HG02610 (cell line): ENCODE measurements around the gene KIR3DL3.
"Not testable (repeated sequence)": the region's sequence is repeated elsewhere in the genome, so short reads cannot be mapped to it uniquely, and the experiment has no call there.

ENCODE experiments used
- ATAC-seq: cut with Tn5 transposase; IDR thresholded peaks from one replicate; pipeline ENCODE4 v1.9.1; 2021; ENCODE audit warnings: mild to moderate bottlenecking, moderate library complexity; ENCODE audit not compliant: unreplicated experiment

The KIR3DL3 gene

DNA sequence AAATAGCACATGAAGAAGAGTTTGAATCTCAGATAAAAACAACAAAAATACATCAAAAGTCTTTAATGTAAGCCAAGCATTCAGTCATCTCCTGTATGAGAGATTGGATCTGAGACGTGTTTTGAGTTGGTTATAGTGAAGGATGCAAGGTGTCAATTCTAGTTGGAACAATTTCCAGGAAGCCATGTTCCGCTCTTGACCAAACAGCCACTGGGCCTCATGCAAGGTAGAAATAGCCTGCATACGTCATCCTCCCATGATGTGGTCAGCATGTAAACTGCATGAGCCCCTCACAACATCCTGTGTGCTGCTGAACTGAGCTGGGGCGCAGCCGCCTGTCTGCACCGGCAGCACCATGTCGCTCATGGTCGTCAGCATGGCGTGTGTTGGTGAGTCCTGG is at the start of gene KIR3DL3:
TSS of gene KIR3DL3 (plus strand) at position 301 of the 400 bp plus-strand sequence. CDS start at position 356, 55 bp downstream.
- ATAC-seq = no peak

DNA sequence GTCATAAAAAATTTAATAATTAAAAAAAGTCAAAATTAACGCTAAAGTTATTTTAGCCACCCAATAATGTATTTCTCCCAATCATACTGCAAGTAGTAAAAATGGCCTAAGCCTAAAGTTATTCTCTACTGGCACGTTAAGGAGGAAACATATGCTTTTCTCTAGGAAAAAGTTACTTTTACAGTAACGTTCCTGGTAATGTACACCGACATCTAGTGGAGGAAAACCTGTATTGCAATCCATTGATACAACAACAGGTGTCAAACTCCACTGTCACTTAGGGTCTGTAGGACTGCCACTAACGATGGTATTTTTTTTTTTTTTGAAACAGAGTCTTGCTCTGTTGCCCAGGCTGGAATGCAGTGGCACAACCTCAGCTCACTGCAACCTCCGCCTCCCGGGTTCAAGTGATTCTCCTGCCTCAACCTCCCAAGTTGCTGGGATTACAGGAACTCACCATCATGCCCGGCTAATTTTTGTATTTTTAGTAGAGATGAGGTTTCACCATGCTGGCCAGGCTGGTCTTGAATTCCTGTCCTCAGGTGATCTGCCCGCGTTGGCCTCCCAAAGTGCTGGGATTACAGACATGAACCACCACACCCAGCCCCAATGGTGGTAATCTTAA is 47.9 kb upstream of the KIR3DL3 start:
- not testable (repeated sequence) for ATAC-seq

DNA sequence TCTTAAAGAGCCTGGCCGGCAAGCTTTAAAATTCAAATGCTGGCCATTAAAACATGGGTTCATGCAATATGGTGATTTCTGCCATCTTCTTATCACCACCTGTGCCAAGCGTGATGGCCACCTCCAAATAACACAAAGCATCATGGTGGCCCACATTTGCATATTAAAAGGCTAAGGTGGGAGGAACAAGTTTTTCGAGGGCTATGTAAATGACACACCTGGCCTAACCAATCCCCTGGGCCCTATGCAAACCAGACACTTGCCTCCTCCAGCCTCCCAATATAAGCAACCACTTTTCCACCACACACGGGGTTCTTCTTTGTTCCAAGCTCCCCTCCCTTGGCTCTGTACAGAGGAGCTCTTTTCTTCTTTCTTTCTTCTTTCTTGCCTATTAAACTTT is 47.0 kb upstream of the KIR3DL3 start:
- ATAC-seq = no peak

DNA sequence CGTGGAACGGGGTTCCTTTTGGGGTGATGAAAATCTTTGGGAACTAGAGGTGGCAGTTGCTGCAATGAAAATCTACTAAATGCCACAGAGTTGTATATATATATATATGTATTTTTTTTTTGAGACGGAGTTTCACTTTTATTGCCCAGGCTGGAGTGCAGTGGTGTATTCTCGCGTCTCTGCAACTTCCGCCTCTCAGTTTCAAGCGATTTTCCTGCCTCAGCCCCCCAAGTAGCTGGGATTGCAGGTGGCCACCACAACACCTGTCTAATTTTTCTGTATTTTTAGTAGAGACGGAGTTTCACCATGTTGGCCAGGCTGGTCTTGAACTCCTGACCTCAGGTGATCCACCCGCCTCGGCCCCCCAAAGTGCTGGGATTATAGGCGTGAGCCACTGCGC is 42.6 kb upstream of the KIR3DL3 start:
- ATAC-seq = not testable (repeated sequence)

DNA sequence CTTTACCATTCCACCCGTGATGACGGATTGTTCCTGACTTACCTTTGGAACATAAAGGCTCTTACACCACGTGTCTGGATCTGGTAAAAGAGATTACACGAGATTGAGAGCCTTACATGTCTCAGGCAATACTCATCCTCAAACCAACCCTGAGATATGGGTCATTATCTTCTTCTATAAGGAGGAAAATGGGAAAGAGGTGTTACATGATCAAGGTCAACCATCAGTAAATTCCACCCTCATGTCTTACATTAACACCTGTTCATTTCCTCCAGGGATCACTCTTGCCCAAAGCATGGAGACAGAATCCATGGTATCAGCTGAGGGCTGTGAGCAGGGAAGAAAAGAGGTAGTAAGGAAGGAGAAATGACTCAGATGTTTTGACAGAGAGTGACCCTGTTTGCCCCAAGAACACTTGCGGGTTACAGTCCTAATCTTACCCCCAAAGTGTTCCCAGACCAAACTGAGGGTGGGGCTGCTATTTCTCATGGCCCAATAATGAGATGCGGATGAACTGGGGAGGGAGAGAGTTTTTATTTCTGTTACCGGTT is 41.9 kb upstream of the KIR3DL3 start:
- no peak for ATAC-seq

DNA sequence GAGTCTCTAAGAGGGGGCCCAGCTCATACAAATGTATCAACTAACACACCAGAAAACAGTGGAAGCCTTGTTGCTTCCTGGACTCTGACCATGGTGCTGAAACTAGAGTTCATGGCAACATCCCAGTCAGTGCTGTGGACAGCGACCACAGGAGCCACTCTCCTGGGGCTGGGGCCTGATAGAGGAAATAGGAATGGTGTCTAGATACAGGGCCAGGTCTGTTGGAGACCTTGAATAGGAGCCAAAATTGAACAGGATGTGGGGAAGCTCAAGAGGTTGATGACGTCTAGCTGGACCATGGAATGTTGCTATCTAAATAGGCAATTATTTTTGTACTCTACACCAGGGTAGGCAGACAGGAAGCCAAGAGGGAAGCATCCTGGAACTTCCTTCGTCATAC is 39.7 kb upstream of the KIR3DL3 start:
- ATAC-seq = no peak

DNA sequence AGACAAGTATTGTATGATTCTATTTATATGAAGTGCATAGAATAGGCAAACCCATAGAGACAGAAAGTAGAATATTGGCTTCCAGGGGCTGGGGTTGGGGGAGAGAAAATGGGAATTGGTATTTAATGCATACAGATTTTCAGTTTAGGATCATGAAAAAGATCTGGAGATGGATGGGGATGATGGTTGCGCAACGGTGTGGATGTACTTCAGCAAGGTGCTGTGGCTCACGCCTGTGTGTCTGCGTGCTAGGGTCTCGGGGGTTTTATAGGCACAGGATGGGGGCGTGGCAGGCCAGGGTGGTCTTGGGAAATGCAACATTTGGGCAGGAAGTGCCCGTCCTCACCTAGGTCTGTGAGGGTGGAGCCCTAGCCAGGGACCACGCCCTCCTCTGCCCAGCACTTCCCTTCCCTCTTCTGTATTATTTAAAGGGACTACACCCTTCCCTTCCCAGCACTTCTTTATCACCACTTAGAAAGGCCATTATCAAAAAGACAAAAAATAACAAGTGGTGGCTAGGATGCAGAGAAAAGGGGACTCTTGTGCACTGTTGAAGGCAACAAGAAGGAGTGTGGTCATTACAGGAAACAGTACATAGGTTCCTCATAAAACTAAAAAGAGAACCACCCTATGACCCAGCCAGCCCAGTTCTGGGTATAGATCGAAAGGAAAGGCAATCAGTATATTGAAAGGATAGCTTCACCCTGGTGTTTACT is 32.5 kb upstream of the KIR3DL3 start:
- ATAC-seq = no peak

DNA sequence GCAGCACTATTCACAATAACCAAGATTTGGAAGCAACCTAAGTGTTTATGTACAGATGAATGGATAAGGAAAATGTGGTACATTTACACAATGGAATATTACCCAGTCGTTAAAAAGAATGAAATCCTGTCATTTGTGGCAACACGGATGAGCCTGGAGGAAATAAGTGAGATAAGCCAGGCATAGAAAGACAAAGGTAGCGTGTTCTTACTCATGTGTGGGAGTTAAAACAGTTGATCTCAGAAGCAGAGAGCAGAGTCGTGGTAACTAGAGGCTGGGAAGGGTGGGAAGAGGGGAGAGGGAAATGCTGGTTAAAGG is 32.0 kb upstream of the KIR3DL3 start:
- ATAC-seq = no peak

DNA sequence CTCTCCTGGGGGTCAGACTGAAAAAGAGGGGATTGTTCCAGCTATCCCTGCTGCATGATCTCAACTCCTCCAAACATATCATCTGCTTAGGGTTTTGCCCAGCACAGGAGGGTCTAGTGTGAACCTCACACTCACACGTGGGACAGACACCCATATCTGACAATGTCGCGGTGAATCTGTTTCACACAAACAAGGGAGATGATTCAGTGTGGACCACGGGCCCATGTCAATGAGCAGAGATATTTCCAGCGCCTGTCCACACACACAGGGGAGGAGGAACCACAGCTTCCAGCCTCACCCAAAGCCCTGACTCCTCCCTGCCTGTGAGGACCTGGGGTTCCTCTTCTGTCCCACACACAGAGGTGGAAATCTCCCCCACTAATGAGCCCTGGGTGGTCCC is 29.6 kb upstream of the KIR3DL3 start:
- no peak for ATAC-seq

DNA sequence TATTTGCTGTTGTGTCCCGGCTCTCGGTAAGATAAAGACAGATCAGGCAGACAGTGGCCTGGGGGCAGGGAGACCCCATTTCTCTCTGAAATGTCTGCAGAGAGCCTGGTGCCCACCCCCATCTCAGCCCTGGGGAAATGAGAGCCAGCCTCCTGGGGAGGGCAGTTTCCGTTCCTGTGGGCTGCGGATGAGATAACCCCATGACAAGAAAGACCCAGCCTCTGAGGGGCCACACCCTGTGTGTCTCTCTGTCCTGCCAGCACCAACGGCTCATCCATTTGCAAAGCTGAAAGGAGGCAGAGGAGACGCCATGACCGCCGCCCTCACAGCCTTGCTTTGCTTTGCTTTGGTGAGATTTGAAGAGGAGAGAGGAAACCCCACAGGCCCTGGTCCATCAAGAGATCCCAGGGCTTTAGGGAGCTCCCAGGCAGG is 28.1 kb upstream of the KIR3DL3 start:
- ATAC-seq = no peak

DNA sequence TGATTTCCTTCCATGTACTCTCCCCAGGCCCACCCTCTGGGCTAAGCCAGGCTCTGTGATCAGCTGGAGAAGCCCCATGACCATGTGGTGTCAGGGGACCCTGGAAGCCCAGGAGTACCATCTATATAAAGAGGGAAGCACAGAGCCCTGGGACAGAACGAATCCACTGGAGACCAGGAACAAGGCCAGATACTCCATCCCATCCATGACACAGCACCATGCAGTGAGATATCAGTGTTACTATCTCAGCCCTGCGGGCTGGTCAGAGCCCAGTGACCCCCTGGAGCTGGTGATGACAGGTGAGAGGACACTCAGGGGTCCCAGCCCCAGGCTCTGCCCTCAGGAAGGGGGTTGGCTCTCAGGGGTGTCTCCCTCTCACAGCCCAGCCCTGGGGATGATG is 27.5 kb upstream of the KIR3DL3 start:
- ATAC-seq = no peak

DNA sequence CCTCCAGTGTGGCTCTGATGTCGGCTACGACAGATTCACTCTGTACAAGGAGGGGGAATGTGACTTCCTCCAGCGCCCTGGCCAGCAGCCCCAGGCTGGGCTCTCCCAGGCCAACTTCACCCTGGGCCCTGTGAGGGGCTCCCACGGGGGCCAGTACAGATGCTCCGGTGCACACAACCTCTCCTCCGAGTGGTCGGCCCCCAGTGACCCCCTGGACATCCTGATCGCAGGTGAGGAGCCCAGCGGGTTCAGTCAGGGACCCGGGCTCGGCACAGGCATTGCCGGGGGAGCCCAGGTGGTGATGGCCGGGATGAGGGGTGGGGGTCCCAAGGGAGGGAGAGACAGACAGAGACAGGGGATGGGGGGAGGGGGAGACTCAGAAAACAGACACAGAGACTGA is 26.5 kb upstream of the KIR3DL3 start:
- not testable (repeated sequence) for ATAC-seq

DNA sequence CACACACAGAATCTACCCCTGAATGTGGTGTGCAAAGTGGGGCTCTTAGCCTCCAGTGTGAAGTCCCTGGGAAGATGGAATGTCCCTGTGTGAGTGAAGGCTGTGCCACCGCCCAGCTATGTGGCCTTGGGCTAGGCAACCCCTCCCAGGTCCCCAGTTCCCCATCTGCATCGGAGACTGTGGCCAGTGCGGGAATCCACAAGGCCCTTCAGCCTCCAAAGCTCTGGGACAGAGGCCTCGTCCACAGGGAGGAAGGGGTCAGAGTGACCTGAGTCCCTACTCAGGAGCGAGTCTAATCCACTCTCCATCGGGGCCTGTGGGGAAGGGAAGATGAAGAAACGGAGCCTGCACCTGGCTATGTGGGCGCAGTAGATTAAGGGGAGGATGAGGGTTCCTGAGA is 19.3 kb upstream of the KIR3DL3 start:
- ATAC-seq = no peak

DNA sequence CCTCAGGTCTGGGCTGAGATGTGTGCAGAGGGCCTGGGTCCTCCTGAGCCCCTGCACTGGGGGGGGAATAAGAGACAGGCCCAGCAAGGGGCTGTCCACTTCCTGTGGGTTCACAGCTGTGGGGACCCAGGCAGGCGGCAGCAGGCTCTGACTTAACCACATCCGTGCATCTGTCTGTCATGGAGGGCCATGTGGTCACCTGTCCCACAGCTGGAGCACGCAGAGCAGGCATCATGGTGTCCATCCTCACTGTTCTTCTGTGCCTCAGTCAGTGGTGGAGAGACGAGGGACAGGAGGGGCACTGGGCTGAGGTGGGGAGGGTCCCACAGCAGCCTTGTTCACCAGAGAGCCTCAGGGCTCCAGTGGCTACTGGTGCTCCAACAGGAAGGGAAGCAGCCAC is 16.3 kb upstream of the KIR3DL3 start:
- ATAC-seq = no peak

DNA sequence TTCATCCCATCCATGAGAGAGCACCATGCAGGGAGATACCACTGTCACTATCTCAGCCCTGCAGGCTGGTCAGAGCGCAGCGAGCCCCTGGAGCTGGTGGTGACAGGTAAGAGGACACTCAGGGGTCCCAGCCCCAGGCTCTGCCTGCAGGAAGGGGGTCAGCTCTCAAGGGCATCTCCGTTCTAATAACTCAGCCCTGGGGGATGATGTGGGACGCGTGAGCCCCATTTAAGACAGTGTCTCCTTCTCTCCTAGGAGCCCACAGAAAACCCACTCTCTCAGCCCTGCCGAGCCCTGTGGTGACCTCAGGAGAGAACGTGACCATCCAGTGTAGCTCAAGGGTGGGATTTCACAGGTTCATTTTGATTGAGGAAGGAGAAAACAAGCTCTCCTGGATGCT is 15.5 kb upstream of the KIR3DL3 start:
- ATAC-seq = no peak

DNA sequence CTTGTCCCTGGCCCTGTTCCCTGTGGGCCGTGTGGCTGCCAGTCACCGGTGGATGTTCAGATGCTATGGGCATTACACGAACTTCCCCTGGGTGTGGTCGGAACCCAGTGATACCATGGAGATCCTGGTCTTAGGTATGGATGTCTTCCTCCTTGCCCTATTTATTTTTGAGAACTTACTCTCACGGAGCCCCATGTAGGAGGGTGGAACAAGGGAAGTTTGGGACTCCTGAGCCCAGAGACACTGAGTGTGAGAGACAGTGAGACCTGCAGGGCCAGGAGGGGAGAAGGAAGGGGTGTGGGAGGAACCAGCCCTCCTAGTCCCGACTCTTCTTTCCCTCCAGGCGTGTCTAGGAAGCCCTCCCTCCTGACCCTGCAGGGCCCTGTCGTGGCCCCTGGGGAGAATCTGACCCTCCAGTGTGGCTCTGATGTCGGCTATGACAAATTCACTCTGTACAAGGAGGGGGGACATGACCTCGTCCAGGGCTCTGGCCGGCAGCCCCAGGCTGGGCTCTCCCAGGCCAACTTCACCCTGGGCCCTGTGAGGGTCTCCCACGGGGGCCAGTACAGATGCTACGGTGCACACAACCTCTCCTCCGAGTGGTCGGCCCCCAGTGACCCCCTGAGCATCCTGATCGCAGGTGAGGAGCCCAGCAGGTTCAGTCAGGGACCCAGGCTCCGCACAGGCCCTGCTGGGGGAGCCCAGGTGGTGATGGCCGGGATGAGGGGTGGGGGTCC is 14.9 kb upstream of the KIR3DL3 start:
- ATAC-seq = no peak

DNA sequence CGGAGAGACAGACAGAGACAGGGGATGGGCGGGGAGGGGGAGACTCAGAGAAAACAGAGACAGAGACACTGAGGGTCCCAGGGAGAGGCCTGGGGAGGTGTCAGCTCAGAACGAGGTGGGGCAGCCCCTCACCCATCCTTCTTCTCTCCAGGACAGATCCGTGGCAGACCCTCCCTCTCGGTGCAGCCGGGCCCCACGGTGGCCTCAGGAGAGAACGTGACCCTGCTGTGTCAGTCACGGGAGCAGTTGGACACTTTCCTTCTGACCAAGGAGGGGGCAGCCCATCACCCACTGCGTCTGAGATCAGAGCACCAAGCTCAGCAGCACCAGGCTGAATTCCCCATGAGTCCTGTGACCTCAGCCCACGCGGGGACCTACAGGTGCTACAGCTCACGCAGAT is 14.3 kb upstream of the KIR3DL3 start:
- not testable (repeated sequence) for ATAC-seq

DNA sequence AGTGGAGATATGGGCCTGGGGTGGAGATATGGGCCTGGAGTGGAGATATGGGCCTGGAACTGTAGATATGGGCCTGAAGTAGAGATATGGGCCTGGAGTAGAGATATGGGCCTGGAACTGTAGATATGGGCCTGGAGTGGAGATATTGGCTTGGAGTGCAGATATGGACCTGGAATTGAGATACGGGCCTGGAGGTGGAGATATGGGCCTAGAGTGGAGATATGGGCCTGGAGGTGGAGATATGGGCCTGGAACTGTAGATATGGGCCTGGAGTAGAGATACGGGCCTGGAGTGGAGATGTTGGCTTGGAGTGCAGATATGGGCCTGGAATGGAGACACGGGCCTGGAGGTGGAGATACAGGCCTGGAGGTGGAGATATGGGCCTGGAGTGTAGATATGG is 402 bp downstream of the KIR3DL3 start:
- no peak for ATAC-seq

DNA sequence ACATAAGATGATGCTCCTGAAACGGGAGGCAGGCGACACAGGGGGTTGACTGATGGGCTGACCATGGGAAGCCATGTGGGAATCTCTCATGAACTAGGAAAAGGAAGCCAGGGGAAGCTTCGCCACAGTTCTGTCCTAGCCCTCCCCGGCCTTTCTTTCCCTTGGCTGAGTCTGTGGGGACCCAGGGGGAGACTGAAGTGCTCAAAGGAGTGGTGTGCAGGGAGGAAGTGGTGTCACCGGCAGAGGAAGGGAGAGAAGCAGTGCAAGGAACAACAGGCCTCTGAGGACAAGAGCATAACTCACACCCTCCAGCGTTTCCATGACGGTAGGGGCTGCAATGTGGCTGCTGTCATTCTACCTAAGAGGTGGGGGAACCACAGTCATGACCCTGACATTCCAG is 1.1 kb downstream of the KIR3DL3 start:
- no peak for ATAC-seq

DNA sequence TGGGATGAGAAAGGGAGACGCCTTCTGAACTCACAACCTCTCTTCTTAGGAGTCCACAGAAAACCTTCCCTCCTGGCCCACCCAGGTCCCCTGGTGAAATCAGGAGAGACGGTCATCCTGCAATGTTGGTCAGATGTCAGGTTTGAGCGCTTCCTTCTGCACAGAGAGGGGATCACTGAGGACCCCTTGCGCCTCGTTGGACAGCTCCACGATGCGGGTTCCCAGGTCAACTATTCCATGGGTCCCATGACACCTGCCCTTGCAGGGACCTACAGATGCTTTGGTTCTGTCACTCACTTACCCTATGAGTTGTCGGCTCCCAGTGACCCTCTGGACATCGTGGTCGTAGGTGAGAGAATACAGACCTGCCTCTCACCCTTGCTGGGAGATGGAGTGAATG is 3.3 kb downstream of the KIR3DL3 start:
- ATAC-seq = no peak

DNA sequence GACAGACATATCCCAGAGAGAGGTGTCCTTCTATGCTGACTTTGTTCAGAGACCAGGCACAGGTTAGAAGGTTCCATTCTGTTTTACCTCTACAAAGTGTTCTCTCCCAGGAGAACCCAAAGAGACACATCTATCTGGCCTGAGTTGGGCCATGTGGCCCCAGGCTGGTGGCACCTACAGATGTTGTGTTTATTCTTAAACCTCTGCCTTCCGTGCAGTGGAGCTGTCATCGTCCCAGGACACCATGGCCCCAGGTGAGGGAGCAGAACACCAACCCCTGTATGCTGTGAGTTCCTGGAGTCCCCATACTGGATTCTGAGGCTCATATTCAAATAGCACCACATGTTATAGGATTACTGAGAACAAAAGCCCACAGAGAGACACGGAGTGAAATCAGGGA is 3.9 kb downstream of the KIR3DL3 start:
- ATAC-seq = no peak
